Measurements from ENCODE around the gene PDCD4.
"Not testable (repeated sequence)": the region's sequence is repeated elsewhere in the genome, so short reads cannot be mapped to it uniquely, and the experiment has no call there.

PDCD4 gene

DNA sequence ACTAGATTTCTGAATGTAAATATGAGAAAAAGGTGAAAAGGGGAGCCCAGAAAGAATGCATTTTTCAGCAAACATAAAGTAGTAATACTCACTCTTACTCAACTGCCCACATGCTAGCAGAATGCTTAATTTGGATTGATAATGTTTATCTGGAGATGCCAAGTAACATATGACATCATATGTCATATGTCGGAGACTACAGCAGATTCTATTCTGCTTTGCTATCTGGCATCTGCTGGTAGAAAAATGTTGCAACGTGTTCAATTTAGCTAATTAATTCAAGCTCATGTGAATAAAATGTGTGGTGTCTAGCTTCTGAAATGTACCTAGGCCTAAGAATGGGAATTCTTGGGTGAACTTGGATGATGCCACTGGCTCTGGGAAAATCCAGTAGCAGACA is 42.7 kb downstream of the PDCD4 start:
- Histone ChIP-seq H3K4me1 (peaks cover 15 to 26% (median 20%) of the 10 kb centered on the region in 10 experiments), H4K20me1 (peaks cover 0 to 5% (median 0%) of the 10 kb centered on the region in 11 experiments; a peak in 2 of 22 replicates), H3K9me3 (replicated peaks in 1 of 11) (no peaks in the 10 kb centered on the region), H3K27ac (no peak overlapping the region), H3K4me2 (peak overlapping the region in 4 of 11 experiments; percentile 23 to 61 (median 40); a peak in 5 of 22 replicates), H3K9ac (no peak overlapping the region), H3K27me3 (no peaks in the 10 kb centered on the region), H3K4me3 (no peak overlapping the region), H3K36me3 (peaks cover 0 to 22% (median 0%) of the 10 kb centered on the region in 11 experiments; a peak in 3 of 22 replicates)
- TF ChIP-seq Cebpa-rat (IDR thresholded peaks at IDR 0.05): no peak

DNA sequence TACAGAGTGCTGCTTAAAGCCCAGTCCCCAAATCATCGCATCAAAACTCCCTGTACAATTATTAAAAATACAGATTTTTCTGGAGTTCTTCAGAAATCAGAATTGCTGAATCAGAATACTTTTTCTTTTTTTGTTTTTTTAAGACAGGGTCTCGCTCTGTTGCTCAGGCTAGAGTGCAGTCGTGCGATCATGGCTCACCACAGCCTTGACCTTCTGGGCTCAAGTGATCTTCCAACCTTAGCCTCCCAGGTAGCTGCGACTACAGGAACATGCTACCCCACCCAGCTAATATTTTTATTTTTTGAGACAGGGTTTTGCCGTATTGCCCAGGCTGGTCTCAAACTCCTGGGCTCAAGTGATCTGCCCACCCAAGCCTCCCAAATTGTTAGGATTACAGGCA is 43.3 kb downstream of the PDCD4 start:
- Histone ChIP-seq H3K4me2 (peak overlapping the region in 9 of 11 experiments; percentile 3 to 61 (median 44); a peak in 16 of 22 replicates), H3K4me1 (peaks cover 15 to 26% (median 20%) of the 10 kb centered on the region in 10 experiments), H3K9me3 (replicated peaks in 1 of 11) (no peaks in the 10 kb centered on the region), H3K27me3 (no peaks in the 10 kb centered on the region), H4K20me1 (peaks cover 0 to 8% (median 2%) of the 10 kb centered on the region in 11 experiments; a peak in 6 of 22 replicates), H3K9ac (no peak overlapping the region), H3K27ac (no peak overlapping the region), H3K4me3 (no peak overlapping the region), H3K36me3 (peaks cover 0 to 20% (median 0%) of the 10 kb centered on the region in 11 experiments; a peak in 3 of 22 replicates)
- TF ChIP-seq Cebpa-rat (IDR thresholded peaks at IDR 0.05): no peak

DNA sequence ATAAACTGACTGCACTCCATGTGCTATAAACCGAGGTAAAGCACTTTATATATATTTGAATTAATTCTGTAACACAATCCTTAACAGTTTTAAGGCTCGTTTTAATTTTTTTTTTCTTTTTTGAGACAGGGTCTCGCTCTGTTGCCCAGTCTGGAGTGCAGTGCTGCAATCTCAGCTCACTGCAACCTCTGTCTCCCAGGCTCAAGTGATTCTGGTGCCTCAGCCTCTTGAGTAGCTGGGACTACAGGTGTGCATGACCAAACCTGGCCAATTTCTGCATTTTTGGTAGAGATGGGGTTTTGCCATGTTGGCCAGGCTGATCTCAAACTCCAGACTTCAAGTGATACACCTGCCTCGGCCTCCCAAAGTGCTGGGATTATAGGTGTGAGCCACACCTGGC is 43.9 kb downstream of the PDCD4 start:
- H3K4me3 ChIP-seq; H3K27me3 ChIP-seq; H3K27ac ChIP-seq; H3K9ac ChIP-seq; H4K20me1 ChIP-seq; H3K9me3 ChIP-seq (replicated peaks in 1 of 11): not testable (repeated sequence)
- H3K4me1 ChIP-seq: peaks cover 15 to 26% (median 20%) of the 10 kb centered on the region in 10 experiments
- peak overlapping the region in 3 of 11 experiments; percentile 46 to 61 (median 58); a peak in 4 of 22 replicates for H3K4me2 ChIP-seq
- peaks cover 0 to 14% (median 0%) of the 10 kb centered on the region in 11 experiments; a peak in 3 of 22 replicates for H3K36me3 ChIP-seq

- no peak for TF ChIP-seq Cebpa-rat (IDR thresholded peaks at IDR 0.05)
- Histone ChIP-seq H3K9ac (no peak overlapping the region), H3K36me3 (peaks cover 0 to 9% (median 0%) of the 10 kb centered on the region in 11 experiments; a peak in 4 of 22 replicates), H3K4me1 (peaks cover 15 to 32% (median 22%) of the 10 kb centered on the region in 10 experiments), H4K20me1 (peaks cover 9 to 20% (median 12%) of the 10 kb centered on the region in 11 experiments; a peak in 19 of 22 replicates), H3K27me3 (no peaks in the 10 kb centered on the region), H3K27ac (no peak overlapping the region), H3K9me3 (replicated peaks in 1 of 11) (no peaks in the 10 kb centered on the region), H3K4me3 (no peak overlapping the region), H3K4me2 (peak overlapping the region in 2 of 11 experiments; percentile 4 to 92; a peak in 3 of 22 replicates)
Measured at GRCh38 chr10:110916554-110917346, 45.0 kb downstream of the PDCD4 start.

GRCh38 chr10:110918269-110918642 is 46.5 kb downstream of the PDCD4 start:
- H3K9me3 ChIP-seq (replicated peaks in 1 of 11): no peaks in the 10 kb centered on the region
- peak overlapping the region; percentile 74 to 92 (median 87) for H3K4me2 ChIP-seq
- peaks cover 20 to 45% (median 34%) of the 10 kb centered on the region in 10 experiments for H3K4me1 ChIP-seq
- peaks cover 0 to 9% (median 0%) of the 10 kb centered on the region in 11 experiments; a peak in 4 of 22 replicates for H3K36me3 ChIP-seq
- peak overlapping the region; percentile 88 to 97 (median 92) for H3K9ac ChIP-seq
- no peak for TF ChIP-seq Cebpa-rat (IDR thresholded peaks at IDR 0.05)
- peak overlapping the region; percentile 71 to 85 (median 75) for H3K4me3 ChIP-seq
- peak overlapping the region; percentile 94 to 100 (median 97) for H3K27ac ChIP-seq
- H3K27me3 ChIP-seq: no peaks in the 10 kb centered on the region
- peaks cover 21 to 35% (median 27%) of the 10 kb centered on the region in 11 experiments; a peak in 21 of 22 replicates for H4K20me1 ChIP-seq

GRCh38 chr10:110918643-110919348 is 47.1 kb downstream of the PDCD4 start, which contains the start of gene BBIP1:
Gene BBIP1 (minus strand): TSS chr10:110919180. CDS start chr10:110918157, 1,023 bp downstream.
- Histone ChIP-seq H3K4me1 (peaks cover 24 to 51% (median 40%) of the 10 kb centered on the region in 10 experiments), H3K4me2 (peak within 1 kb of the TSS; percentile 74 to 92 (median 87)), H3K27ac (peak within 1 kb of the TSS; percentile 98 to 100 (median 100)), H4K20me1 (peaks cover 26 to 40% (median 32%) of the 10 kb centered on the region in 11 experiments; a peak in 21 of 22 replicates), H3K4me3 (peak within 1 kb of the TSS; percentile 93 to 100 (median 98)), H3K36me3 (peaks cover 0 to 8% (median 1%) of the 10 kb centered on the region in 11 experiments; a peak in 11 of 22 replicates), H3K9me3 (replicated peaks in 1 of 11) (no peaks in the 10 kb centered on the region), H3K9ac (peak within 1 kb of the TSS; percentile 98 to 100 (median 100)), H3K27me3 (no peaks in the 10 kb centered on the region)
- TF ChIP-seq Cebpa-rat (IDR thresholded peaks at IDR 0.05): no peak

DNA sequence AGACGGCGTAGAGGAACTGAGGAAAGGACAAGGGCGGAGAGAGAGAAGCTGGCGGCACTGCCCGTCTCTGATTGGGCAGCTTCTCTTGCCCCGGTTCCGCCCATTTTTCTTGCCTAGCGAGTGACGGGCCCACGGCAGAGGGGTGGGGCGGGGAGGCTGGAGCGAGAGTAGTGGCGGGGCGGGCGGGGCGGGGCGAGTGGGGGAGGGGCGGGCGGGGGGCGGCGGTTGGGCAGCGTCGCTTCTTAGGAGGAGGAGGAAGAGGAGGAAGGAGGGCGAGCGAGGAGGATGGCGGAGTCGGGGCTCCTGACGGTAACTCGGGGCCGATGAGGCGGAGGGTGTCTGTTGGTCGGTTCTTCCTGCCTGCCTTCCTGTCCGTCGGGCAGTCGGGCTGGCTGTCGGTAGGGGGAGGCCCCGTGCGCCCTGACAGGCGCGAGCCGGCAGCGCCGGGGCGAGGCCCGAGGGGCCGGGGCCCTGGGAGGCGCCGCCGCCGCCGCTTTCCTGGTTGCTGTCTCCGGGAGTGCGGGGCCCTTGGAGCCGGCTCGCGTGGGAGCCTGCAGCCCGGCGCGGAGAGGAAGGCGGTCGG is 47.7 kb downstream of the PDCD4 start, which contains the start of gene SHOC2:
SHOC2 (plus strand) TSS at position 256 of the 583 bp plus-strand sequence. CDS start 44,755 bp downstream, outside the sequence.
- Histone ChIP-seq H3K9me3 (replicated peaks in 1 of 11) (no peaks in the 10 kb centered on the region), H3K27me3 (no peaks in the 10 kb centered on the region)

More for the DNA sequence above, 47.7 kb downstream of the PDCD4 start, which contains the start of gene SHOC2:
- peak within 1 kb of the TSS; percentile 74 to 92 (median 87) for H3K4me2 ChIP-seq
- peak within 1 kb of the TSS; percentile 98 to 100 (median 100) for H3K9ac ChIP-seq
- peak within 1 kb of the TSS; percentile 93 to 100 (median 98) for H3K4me3 ChIP-seq
- H4K20me1 ChIP-seq: peaks cover 32 to 47% (median 39%) of the 10 kb centered on the region in 11 experiments; a peak in 21 of 22 replicates
- no peak for TF ChIP-seq Cebpa-rat (IDR thresholded peaks at IDR 0.05)
- H3K36me3 ChIP-seq: peaks cover 0 to 14% (median 7%) of the 10 kb centered on the region in 11 experiments; a peak in 14 of 22 replicates
- H3K4me1 ChIP-seq: peaks cover 29 to 57% (median 46%) of the 10 kb centered on the region in 10 experiments
- H3K27ac ChIP-seq: peak within 1 kb of the TSS; percentile 98 to 100 (median 100)
